Neuron (in vitro differentiated cells): ENCODE measurements around the gene SEMA4C.

Experiments used
- H2AFZ ChIP-seq: one replicate; pipeline ENCODE4 v1.6.1; 2013; ENCODE audit warnings: low read depth, mild to moderate bottlenecking, inconsistent platforms, low read length, moderate library complexity
- H3K27me3 ChIP-seq: one replicate; pipeline ENCODE4 v1.6.1; 2013; ENCODE audit warnings: low read length; ENCODE audit not compliant: insufficient read depth
- H3K36me3 ChIP-seq: one replicate; pipeline ENCODE4 v1.6.1; 2013; ENCODE audit warnings: low read length; ENCODE audit not compliant: insufficient read depth
- H3K4me1 ChIP-seq: one replicate; pipeline ENCODE4 v1.6.1; 2013; ENCODE audit warnings: low read length; ENCODE audit not compliant: insufficient read depth
- H3K4me3 ChIP-seq: 2 replicates; pipeline ENCODE4 v1.5.1; 2013; ENCODE audit warnings: mild to moderate bottlenecking, low read length, moderate library complexity
- H3K9me3 ChIP-seq: one replicate; pipeline ENCODE4 v1.6.1; 2013; ENCODE audit warnings: low read length

Gene SEMA4C

GRCh38 chr2:96831679-96832078 is 38.2 kb downstream of the SEMA4C start:
- H2AFZ ChIP-seq: no peak overlapping the region
- H3K9me3 ChIP-seq: no peaks in the 10 kb centered on the region
- peaks cover 12% of the 10 kb centered on the region for H3K4me1 ChIP-seq
- peaks cover 70% of the 10 kb centered on the region for H3K36me3 ChIP-seq
- H3K4me3 ChIP-seq: no peak overlapping the region
- no peaks in the 10 kb centered on the region for H3K27me3 ChIP-seq

- Histone ChIP-seq H3K36me3 (peaks cover 79% of the 10 kb centered on the region), H3K9me3 (no peaks in the 10 kb centered on the region), H3K27me3 (no peaks in the 10 kb centered on the region), H2AFZ (no peak overlapping the region), H3K4me1 (peaks cover 12% of the 10 kb centered on the region), H3K4me3 (no peak overlapping the region)
Observed at GRCh38 chr2:96830044-96830562, 39.8 kb downstream of the SEMA4C start.

- H3K36me3 ChIP-seq: peaks cover 74% of the 10 kb centered on the region
Observed at GRCh38 chr2:96828874-96829273, 41.0 kb downstream of the SEMA4C start.

GRCh38 chr2:96828436-96828835 is 41.4 kb downstream of the SEMA4C start:
- Histone ChIP-seq H3K4me3 (no peak overlapping the region), H3K4me1 (peaks cover 10% of the 10 kb centered on the region), H3K9me3 (no peaks in the 10 kb centered on the region), H3K27me3 (no peaks in the 10 kb centered on the region), H2AFZ (no peak overlapping the region), H3K36me3 (peaks cover 76% of the 10 kb centered on the region)

More at GRCh38 chr2:96828874-96829273, 41.0 kb downstream of the SEMA4C start:
- Histone ChIP-seq H3K9me3 (no peaks in the 10 kb centered on the region), H3K27me3 (no peaks in the 10 kb centered on the region), H3K4me3 (no peak overlapping the region), H3K4me1 (peaks cover 12% of the 10 kb centered on the region), H2AFZ (no peak overlapping the region)

GRCh38 chr2:96826546-96827278 is 43.2 kb downstream of the SEMA4C start:
- Histone ChIP-seq H3K36me3 (peaks cover 64% of the 10 kb centered on the region), H3K4me3 (no peak overlapping the region), H3K9me3 (no peaks in the 10 kb centered on the region), H3K4me1 (no peaks in the 10 kb centered on the region), H3K27me3 (no peaks in the 10 kb centered on the region), H2AFZ (no peak overlapping the region)

GRCh38 chr2:96825057-96825456 is 44.8 kb downstream of the SEMA4C start:
- Histone ChIP-seq H2AFZ (no peak overlapping the region), H3K4me1 (no peaks in the 10 kb centered on the region), H3K9me3 (no peaks in the 10 kb centered on the region), H3K27me3 (no peaks in the 10 kb centered on the region), H3K4me3 (no peak overlapping the region), H3K36me3 (peaks cover 50% of the 10 kb centered on the region)

GRCh38 chr2:96824079-96824870 is 45.6 kb downstream of the SEMA4C start:
- H3K4me3 ChIP-seq: no peak overlapping the region
- peaks cover 43% of the 10 kb centered on the region for H3K36me3 ChIP-seq

GRCh38 chr2:96823198-96823597 is 46.7 kb downstream of the SEMA4C start:
- H3K36me3 ChIP-seq: peaks cover 39% of the 10 kb centered on the region
- H2AFZ ChIP-seq: no peak overlapping the region
- peaks cover 8% of the 10 kb centered on the region for H3K4me1 ChIP-seq
- no peak overlapping the region for H3K4me3 ChIP-seq
- no peaks in the 10 kb centered on the region for H3K27me3 ChIP-seq
- H3K9me3 ChIP-seq: no peaks in the 10 kb centered on the region

More at GRCh38 chr2:96824079-96824870, 45.6 kb downstream of the SEMA4C start:
- Histone ChIP-seq H3K9me3 (no peaks in the 10 kb centered on the region), H2AFZ (no peak overlapping the region), H3K27me3 (no peaks in the 10 kb centered on the region), H3K4me1 (no peaks in the 10 kb centered on the region)

GRCh38 chr2:96822786-96823185 is 47.1 kb downstream of the SEMA4C start:
- no peaks in the 10 kb centered on the region for H3K27me3 ChIP-seq
- no peaks in the 10 kb centered on the region for H3K9me3 ChIP-seq
- no peak overlapping the region for H2AFZ ChIP-seq
- no peak overlapping the region for H3K4me3 ChIP-seq
- H3K4me1 ChIP-seq: peaks cover 12% of the 10 kb centered on the region
- H3K36me3 ChIP-seq: peaks cover 35% of the 10 kb centered on the region

- no peak overlapping the region for H3K4me3 ChIP-seq
- no peaks in the 10 kb centered on the region for H3K27me3 ChIP-seq
- no peak overlapping the region for H2AFZ ChIP-seq
- no peaks in the 10 kb centered on the region for H3K9me3 ChIP-seq
- peaks cover 20% of the 10 kb centered on the region for H3K4me1 ChIP-seq
- H3K36me3 ChIP-seq: peaks cover 24% of the 10 kb centered on the region
Observed at GRCh38 chr2:96821113-96821675, 48.7 kb downstream of the SEMA4C start.

GRCh38 chr2:96819876-96820511 is 49.9 kb downstream of the SEMA4C start:
- Histone ChIP-seq H3K27me3 (no peaks in the 10 kb centered on the region), H3K36me3 (peaks cover 16% of the 10 kb centered on the region), H3K4me3 (no peak overlapping the region), H3K9me3 (no peaks in the 10 kb centered on the region), H2AFZ (no peak overlapping the region), H3K4me1 (peaks cover 25% of the 10 kb centered on the region)

- H2AFZ ChIP-seq: no peak overlapping the region
- no peaks in the 10 kb centered on the region for H3K9me3 ChIP-seq
- H3K36me3 ChIP-seq: peaks cover 14% of the 10 kb centered on the region
- H3K27me3 ChIP-seq: no peaks in the 10 kb centered on the region
- peaks cover 27% of the 10 kb centered on the region for H3K4me1 ChIP-seq
- no peak overlapping the region for H3K4me3 ChIP-seq
Observed at GRCh38 chr2:96819128-96819875, 50.6 kb downstream of the SEMA4C start.
